HepG2 (cell line): ENCODE measurements around the gene MAPK9. TPM values are rescaled to one million over a fixed set of nuclear protein-coding genes. Genes with fewer than 3 reads are reported as not detected.

Experiments
- ATF6 ChIP-seq: sonication (generic); formaldehyde crosslinking; conservative IDR thresholded peaks from 2 replicates; pipeline ENCODE4 v1.4.0; 2020; ENCODE audit warnings: missing genetic modification reagents
- DR1 ChIP-seq: sonication (generic); formaldehyde crosslinking; IDR thresholded peaks from 2 replicates; pipeline ENCODE4 v1.8.0; 2021; ENCODE audit warnings: mild to moderate bottlenecking, missing genetic modification reagents, inconsistent platforms
- GABPB1 ChIP-seq: IDR thresholded peaks from 2 replicates; pipeline ENCODE4 v1.6.1; 2016; ENCODE audit warnings: mild to moderate bottlenecking, missing genetic modification reagents, moderate library complexity, missing compliant biosample characterization
- HDAC1 ChIP-seq: sonication (generic); formaldehyde crosslinking; IDR thresholded peaks from 2 replicates; pipeline ENCODE4 v1.5.1; 2020; ENCODE audit warnings: mild to moderate bottlenecking, missing genetic modification reagents
- HNRNPK ChIP-seq: fragments of 200-400 bp; formaldehyde crosslinking; IDR thresholded peaks from 2 replicates; pipeline ENCODE4 v1.6.1; 2018; ENCODE audit warnings: low read length, low read depth, moderate library complexity, mild to moderate bottlenecking; ENCODE audit not compliant: poor library complexity, severe bottlenecking
- HOXA3 ChIP-seq: sonication (generic); formaldehyde crosslinking; IDR thresholded peaks from 2 replicates; pipeline ENCODE4 v1.5.0; 2020; ENCODE audit warnings: missing genetic modification reagents
- KAT8 ChIP-seq: IDR thresholded peaks from 2 replicates; pipeline ENCODE4 v1.6.1; 2016; ENCODE audit warnings: missing genetic modification reagents, missing compliant biosample characterization
- KMT2B ChIP-seq: IDR thresholded peaks from 2 replicates; pipeline ENCODE4 v1.6.1; 2016; ENCODE audit warnings: missing genetic modification reagents, missing compliant biosample characterization
- NKX3-1 ChIP-seq: sonication (generic); formaldehyde crosslinking; IDR thresholded peaks from 2 replicates; pipeline ENCODE4 v1.5.0; 2020; ENCODE audit warnings: missing genetic modification reagents
- SP4 ChIP-seq: sonication (generic); formaldehyde crosslinking; IDR thresholded peaks from 2 replicates; pipeline ENCODE4 v1.8.1; 2023; ENCODE audit warnings: mild to moderate bottlenecking, missing genetic modification reagents
- TFDP1 ChIP-seq: IDR thresholded peaks from 2 replicates; pipeline ENCODE4 v1.6.1; 2016; ENCODE audit warnings: missing compliant biosample characterization, missing genetic modification reagents, borderline replicate concordance
- THAP11 ChIP-seq: IDR thresholded peaks from 2 replicates; pipeline ENCODE4 v1.6.1; 2016; ENCODE audit warnings: missing biosample characterization, missing genetic modification reagents
- ZMYM4 ChIP-seq: sonication (generic); formaldehyde crosslinking; IDR thresholded peaks from 2 replicates; pipeline ENCODE4 v1.8.1; 2023; ENCODE audit warnings: mild to moderate bottlenecking, missing genetic modification reagents
- polyA plus RNA-seq, 8 experiments: library from polyadenylated mRNA; depleted of rRNA in 3 of 8; stranded (reverse) in 7 of 8; unstranded in 1 of 8; fragments of >200 nt; fragmentation: Illumina TruSeq in 4 of 8; extraction: Trizol in 4 of 8; gene quantifications; 2 replicates each; pipeline versions ENCODE4 v1.2.1 to v1.2.3, GENCODE V29; 2011 to 2016; ENCODE audit warnings: low read depth in 4 of 8, missing spikeins in 1 of 8, mixed read lengths in 1 of 8; ENCODE audit not compliant: insufficient read depth in 1 of 8
- total RNA-seq, 5 experiments: library from RNA; depleted of rRNA; stranded (reverse); fragments of >200 nt; fragmentation: Illumina TruSeq; extraction: Trizol; gene quantifications; 2 replicates each; pipeline ENCODE4 v1.2.3, GENCODE V29; 2016; ENCODE audit warnings: low read depth in 1 of 5
- TF ChIP-seq, protein P1 (sequence below): sonication (generic); formaldehyde crosslinking; IDR thresholded peaks from 2 replicates; pipeline ENCODE4 v1.8.0; 2022; ENCODE audit warnings: missing genetic modification reagents, mild to moderate bottlenecking, borderline replicate concordance
- TF ChIP-seq, protein P2 (sequence below): sonication (generic); formaldehyde crosslinking; IDR thresholded peaks from 2 replicates; pipeline ENCODE4 v1.5.1; 2020; ENCODE audit warnings: missing genetic modification reagents, mild to moderate bottlenecking, borderline replicate concordance
- TF ChIP-seq, protein P3 (sequence below): sonication (generic); formaldehyde crosslinking; IDR thresholded peaks from 2 replicates; pipeline ENCODE4 v1.5.0; 2020; ENCODE audit warnings: mild to moderate bottlenecking, missing genetic modification reagents

Gene MAPK9
- total and polyA plus RNA-seq, 2 of the 13 experiments (the other 11 are each of a cell fraction or from before 2014, with no cell fraction given) = 30.1 to 56.1 TPM

DNA sequence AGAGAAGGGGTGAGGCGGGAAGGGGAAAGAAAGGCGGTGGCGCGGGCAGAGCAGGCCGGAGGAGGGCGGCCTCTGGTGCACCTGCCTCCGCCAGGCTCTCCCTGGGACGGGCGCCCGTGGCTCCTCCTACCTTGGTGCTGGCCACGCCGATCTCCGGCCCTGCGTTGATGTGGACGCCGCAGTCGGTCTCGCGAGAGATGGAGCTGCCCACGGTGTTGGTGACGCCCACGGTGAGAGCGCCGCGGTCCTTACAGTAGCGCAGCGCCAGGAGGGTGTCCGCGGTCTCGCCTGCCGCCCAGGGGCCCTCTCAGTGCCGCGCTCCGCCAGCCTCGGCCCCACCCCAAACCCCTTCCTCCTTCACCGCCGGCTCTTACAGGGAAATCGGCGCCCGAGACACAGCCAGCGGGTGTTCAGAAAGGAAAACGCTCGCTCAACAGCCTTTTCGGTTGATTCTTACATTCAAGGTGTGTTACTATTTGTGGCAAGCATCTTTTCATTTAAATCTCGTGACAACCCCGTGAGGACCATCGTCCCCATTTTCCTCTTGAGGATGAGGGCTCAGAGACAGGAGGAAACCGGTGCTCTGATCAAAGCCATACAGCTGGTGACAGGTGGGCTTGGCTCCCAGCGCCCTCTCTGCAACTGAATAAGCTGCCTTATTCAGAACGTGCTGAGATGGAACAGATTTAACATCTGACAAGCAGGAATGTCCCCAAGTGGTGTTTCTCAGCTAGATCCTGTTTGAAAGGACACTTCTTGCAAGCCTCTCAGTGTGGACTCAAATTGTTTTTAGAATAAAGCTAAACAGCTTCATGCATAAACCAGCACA lies 22.0 kb upstream of the MAPK9 start (continued):
- TF ChIP-seq, protein P1, sequence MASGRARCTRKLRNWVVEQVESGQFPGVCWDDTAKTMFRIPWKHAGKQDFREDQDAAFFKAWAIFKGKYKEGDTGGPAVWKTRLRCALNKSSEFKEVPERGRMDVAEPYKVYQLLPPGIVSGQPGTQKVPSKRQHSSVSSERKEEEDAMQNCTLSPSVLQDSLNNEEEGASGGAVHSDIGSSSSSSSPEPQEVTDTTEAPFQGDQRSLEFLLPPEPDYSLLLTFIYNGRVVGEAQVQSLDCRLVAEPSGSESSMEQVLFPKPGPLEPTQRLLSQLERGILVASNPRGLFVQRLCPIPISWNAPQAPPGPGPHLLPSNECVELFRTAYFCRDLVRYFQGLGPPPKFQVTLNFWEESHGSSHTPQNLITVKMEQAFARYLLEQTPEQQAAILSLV = no peak
- TF ChIP-seq DR1 (CRISPR knock-in tag) = peak; percentile 24; the same call in 1 of the 2 replicates
- no peak for TF ChIP-seq TFDP1
- no peak for TF ChIP-seq ATF6
- TF ChIP-seq HOXA3 (CRISPR knock-in tag) = peak; percentile 65
- TF ChIP-seq, protein P2, sequence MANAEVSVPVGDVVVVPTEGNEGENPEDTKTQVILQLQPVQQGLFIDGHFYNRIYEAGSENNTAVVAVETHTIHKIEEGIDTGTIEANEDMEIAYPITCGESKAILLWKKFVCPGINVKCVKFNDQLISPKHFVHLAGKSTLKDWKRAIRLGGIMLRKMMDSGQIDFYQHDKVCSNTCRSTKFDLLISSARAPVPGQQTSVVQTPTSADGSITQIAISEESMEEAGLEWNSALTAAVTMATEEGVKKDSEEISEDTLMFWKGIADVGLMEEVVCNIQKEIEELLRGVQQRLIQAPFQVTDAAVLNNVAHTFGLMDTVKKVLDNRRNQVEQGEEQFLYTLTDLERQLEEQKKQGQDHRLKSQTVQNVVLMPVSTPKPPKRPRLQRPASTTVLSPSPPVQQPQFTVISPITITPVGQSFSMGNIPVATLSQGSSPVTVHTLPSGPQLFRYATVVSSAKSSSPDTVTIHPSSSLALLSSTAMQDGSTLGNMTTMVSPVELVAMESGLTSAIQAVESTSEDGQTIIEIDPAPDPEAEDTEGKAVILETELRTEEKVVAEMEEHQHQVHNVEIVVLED = peak; percentile 43; the same call in 1 of the 2 replicates
- TF ChIP-seq KAT8 (CRISPR knock-in tag) = 0 out of 2 replicates have a peak, but pooled peaks have one; percentile 36
- TF ChIP-seq KMT2B (CRISPR knock-in tag) = 0 out of 2 replicates have a peak, but pooled peaks have one; percentile 20
- TF ChIP-seq, protein P3, sequence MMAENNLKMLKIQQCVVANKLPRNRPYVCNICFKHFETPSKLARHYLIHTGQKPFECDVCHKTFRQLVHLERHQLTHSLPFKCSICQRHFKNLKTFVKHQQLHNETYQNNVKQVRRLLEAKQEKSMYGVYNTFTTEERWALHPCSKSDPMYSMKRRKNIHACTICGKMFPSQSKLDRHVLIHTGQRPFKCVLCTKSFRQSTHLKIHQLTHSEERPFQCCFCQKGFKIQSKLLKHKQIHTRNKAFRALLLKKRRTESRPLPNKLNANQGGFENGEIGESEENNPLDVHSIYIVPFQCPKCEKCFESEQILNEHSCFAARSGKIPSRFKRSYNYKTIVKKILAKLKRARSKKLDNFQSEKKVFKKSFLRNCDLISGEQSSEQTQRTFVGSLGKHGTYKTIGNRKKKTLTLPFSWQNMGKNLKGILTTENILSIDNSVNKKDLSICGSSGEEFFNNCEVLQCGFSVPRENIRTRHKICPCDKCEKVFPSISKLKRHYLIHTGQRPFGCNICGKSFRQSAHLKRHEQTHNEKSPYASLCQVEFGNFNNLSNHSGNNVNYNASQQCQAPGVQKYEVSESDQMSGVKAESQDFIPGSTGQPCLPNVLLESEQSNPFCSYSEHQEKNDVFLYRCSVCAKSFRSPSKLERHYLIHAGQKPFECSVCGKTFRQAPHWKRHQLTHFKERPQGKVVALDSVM (CRISPR knock-in tag) = peak; percentile 39; the same call in 1 of the 2 replicates
- TF ChIP-seq SP4 (CRISPR knock-in tag) = 0 out of 2 replicates have a peak, but pooled peaks have one; percentile 39
- peak; percentile 89 for TF ChIP-seq HNRNPK
- TF ChIP-seq THAP11 (CRISPR knock-in tag) = peak; percentile 42; the same call in 1 of the 2 replicates
- TF ChIP-seq GABPB1 (CRISPR knock-in tag) = peak; percentile 59; the same call in 1 of the 2 replicates
- TF ChIP-seq NKX3-1 (CRISPR knock-in tag) = no peak
- TF ChIP-seq HDAC1 = peak; percentile 36; the same call in 1 of the 2 replicates
- peak; percentile 51; the same call in 1 of the 2 replicates for TF ChIP-seq ZMYM4 (CRISPR knock-in tag)
